Cardiac fibroblast (primary cell): ENCODE measurements around the gene ATG9A.

Experiments
- DNase-seq, 2 donors: peaks; one replicate each; pipeline versions ENCODE4 v3.0.0 to v3.0.0-alpha.2; 2010; ENCODE audit warnings: low read depth in 2 of 2
- H3K4me3 ChIP-seq, 2 donors: replicated peaks in 1 of 2; 1 replicate in 1 of 2; 2 replicates in 1 of 2; pipeline ENCODE4 v1.5.1; 2011; ENCODE audit warnings: low read depth in 2 of 2, low read length in 2 of 2, mild to moderate bottlenecking in 2 of 2, moderate library complexity in 1 of 2
- CTCF ChIP-seq: IDR thresholded peaks from one replicate; pipeline ENCODE4 v1.5.1; 2011; ENCODE audit warnings: low read depth, mild to moderate bottlenecking, low read length, inconsistent platforms

The ATG9A gene

GRCh38 chr2:219234331-219234730 is 4.9 kb upstream of the ATG9A start:
- no peak for TF ChIP-seq CTCF
- no peak for DNase-seq
- no peak overlapping the region for H3K4me3 ChIP-seq

- peak; percentile 53 to 57 for DNase-seq
- no peak for TF ChIP-seq CTCF
- peak overlapping the region; percentile 80 to 91 for H3K4me3 ChIP-seq
Measured at GRCh38 chr2:219230059-219230540, 664 bp upstream of the ATG9A start.

GRCh38 chr2:219228911-219229304 is 528 bp downstream of the ATG9A start:
- DNase-seq: no peak
- peak overlapping the region; percentile 90 to 91 for H3K4me3 ChIP-seq

GRCh38 chr2:219228041-219228910 is 1.2 kb downstream of the ATG9A start:
- H3K4me3 ChIP-seq: peak overlapping the region; percentile 90 to 91
- TF ChIP-seq CTCF: no peak
- peak in 1 of 2 donors; percentile 21 for DNase-seq

More at GRCh38 chr2:219228911-219229304, 528 bp downstream of the ATG9A start:
- no peak for TF ChIP-seq CTCF

GRCh38 chr2:219225350-219225749 is 4.1 kb downstream of the ATG9A start:
- no peak overlapping the region for H3K4me3 ChIP-seq
- DNase-seq: no peak
- no peak for TF ChIP-seq CTCF

- no peak overlapping the region for H3K4me3 ChIP-seq
- no peak for DNase-seq
- TF ChIP-seq CTCF: no peak
Measured at GRCh38 chr2:219223831-219224610, 5.4 kb downstream of the ATG9A start.
